Bone marrow (tissue), 2 donors: Measurements from ENCODE around the gene EXOC1.
"Not testable (repeated sequence)": the region's sequence is repeated elsewhere in the genome, so short reads cannot be mapped to it uniquely, and the experiment has no call there.

Experiments
- DNase-seq, 2 donors: peaks; one replicate each; lab custom pipeline; 2025; lab: John Stamatoyannopoulos, UW

EXOC1 gene, protein sequence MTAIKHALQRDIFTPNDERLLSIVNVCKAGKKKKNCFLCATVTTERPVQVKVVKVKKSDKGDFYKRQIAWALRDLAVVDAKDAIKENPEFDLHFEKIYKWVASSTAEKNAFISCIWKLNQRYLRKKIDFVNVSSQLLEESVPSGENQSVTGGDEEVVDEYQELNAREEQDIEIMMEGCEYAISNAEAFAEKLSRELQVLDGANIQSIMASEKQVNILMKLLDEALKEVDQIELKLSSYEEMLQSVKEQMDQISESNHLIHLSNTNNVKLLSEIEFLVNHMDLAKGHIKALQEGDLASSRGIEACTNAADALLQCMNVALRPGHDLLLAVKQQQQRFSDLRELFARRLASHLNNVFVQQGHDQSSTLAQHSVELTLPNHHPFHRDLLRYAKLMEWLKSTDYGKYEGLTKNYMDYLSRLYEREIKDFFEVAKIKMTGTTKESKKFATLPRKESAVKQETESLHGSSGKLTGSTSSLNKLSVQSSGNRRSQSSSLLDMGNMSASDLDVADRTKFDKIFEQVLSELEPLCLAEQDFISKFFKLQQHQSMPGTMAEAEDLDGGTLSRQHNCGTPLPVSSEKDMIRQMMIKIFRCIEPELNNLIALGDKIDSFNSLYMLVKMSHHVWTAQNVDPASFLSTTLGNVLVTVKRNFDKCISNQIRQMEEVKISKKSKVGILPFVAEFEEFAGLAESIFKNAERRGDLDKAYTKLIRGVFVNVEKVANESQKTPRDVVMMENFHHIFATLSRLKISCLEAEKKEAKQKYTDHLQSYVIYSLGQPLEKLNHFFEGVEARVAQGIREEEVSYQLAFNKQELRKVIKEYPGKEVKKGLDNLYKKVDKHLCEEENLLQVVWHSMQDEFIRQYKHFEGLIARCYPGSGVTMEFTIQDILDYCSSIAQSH

DNA sequence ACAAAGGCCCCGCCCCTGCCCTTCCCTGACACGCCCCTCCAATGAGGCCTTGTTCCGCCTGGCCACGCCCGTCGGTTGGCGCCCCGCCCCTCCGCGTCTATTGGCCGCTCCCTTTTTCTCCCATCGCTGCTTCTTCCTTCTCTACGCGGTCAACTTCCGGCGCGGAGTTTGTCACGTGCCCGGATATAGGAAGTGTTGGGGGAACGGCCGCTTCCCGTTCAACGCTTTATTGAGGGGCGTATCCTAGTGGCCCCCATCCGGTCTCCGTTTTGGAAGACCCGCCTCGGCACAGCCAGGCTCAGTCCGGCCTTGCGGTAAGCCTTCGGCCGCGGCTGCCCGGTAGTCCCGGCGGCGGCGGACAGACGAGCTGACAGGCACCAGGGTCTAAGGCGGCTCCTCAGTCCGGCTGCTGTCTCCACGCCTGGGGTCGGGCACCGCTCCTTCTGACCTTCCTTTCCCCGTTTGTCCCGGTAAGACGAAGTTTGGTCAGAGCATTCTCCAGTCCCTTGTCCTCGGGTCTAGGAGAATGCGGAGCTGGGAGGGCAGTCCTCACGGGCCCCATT lies at the start of gene EXOC1:
TSS of gene EXOC1 (plus strand) at position 165 of the 563 bp plus-strand sequence. CDS start 4,676 bp downstream, outside the sequence.
- DNase-seq, result peak; percentile 93 to 97

DNA sequence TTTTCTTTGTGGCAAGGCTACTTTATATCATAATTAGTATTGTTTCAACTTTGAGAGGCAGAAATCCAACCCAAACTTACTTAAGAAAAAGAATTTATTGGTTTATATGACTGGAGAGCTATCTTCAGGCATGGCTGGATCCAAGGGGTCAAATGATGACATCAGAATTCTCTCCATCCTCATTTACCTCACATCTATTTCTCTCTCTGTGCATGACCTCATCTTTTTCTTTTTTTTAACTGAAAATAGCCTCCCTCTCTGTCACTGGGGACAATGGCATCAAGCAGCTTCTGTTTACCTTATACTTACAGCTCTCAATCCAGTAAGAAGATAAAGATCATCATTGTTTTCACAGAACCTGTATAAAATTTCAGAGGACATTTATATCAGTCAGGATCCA lies 45.9 kb upstream of the EXOC1 start:
- DNase-seq, result no peak

DNA sequence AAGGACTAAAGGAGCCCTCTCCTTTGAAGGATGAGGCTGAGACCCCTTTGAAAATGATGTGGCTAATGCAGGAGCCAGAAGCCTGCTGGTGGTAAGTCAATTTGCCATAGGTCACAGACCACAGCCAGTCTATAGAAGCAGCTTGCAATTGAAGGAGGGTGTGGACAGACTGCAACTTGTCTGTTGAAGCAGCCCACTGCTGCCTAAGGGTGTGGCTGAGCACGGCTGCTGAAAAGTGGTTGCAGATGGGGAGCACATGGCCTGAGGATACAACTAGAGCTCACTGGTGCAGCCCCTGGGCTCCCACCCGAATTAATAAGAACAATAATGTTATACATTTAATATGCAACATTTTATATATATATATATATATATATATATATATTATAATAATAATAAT lies 45.3 kb upstream of the EXOC1 start:
- no peak for DNase-seq

DNA sequence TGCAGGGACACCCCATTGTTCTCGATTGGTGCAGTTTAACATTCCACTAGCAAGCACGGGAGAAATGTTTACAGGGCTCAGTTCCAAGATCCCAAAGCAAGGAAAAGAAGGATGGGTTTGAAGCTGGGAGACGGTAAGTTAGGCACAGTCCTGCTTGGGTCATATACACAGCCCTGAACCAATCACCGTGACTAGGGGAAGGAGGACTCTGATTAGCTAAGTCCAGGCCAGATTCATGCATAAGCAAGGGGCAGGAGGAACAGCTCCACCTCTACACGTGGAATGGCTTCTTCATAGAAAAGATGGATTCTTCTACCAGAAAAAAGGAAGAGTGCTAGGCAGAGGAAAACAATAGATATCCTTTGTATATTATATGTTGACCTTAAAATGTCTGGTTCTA lies 44.8 kb upstream of the EXOC1 start:
- DNase-seq, result no peak

DNA sequence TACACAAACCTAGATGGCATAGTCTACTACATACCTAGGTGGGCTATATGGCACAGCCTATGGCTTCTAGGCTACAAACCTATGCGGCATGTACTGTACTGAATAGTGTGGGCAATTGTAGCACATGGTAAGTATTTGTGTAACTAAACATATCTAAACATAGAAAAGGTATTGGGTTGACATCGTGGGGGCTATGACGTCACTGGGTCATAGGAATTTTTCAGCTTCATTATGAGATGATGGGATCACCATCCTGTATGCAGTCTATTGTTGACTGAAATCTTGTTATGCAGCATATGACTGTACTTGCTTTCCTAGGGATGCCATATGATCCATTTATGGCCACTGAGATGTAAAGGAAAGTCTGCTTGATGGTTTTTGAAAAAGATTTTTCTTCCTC lies 35.8 kb upstream of the EXOC1 start:
- no peak for DNase-seq

DNA sequence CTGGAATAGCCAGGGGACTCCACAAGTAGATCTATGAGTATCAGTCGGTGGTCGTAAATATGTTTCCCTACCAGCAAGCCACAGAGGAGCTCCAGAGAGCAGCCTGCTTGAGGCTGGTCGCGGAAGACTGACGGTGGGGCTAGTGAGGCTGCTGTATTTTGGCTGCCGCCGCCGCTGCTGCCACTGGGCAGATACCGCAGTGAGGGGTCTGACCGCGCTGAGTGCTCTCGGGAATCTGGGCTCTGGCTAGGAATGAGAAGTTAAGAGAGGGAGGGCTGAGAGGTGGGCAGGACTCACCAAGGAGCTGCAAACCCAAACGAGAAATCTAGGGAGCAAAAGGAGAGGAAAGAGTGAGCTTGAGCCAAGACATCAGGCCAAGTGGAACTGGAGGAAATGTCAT lies 33.8 kb upstream of the EXOC1 start, which contains the start of gene EXOC1L:
TSS of gene EXOC1L (plus strand) at position 157 of the 400 bp plus-strand sequence. CDS start at position 394, 237 bp downstream.
- no peak for DNase-seq

DNA sequence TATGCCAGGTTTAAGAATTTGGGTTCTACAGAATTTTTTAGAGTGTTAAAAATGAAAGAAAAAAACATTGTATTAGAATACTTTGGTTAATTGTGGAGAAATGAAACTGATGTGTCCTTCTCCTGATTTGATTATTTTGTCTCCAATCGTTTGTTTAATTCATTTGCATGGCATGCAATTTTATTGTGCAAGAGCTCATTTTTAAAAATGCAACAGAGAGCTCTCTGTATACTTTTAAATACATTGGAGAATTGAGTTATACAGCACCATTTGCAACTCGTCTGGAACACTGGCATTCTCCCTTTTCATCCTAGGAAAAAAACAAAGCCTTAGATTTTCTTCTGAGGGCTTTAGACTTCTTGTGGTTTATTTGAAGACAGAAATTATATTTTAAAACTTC lies 33.2 kb upstream of the EXOC1 start:
- DNase-seq, result no peak

DNA sequence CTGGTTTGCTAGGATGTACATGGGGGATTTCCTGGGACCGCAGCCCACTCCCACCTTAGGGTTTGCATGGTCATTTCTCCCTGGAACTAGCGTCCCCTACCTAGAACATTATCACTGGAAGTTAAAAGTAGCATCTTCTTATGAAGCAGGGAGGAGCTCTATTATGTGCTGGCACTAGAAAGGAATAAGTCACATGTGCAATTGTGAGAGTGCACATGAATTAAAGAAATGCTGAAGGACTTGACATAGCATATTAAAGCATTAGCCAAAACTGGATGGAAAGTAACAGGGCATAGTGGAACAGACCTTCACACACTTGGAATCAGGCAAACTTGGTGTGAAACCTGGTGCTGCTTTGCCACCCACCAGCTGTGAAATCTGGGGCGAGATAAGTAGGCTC lies 31.1 kb upstream of the EXOC1 start:
- no peak for DNase-seq

DNA sequence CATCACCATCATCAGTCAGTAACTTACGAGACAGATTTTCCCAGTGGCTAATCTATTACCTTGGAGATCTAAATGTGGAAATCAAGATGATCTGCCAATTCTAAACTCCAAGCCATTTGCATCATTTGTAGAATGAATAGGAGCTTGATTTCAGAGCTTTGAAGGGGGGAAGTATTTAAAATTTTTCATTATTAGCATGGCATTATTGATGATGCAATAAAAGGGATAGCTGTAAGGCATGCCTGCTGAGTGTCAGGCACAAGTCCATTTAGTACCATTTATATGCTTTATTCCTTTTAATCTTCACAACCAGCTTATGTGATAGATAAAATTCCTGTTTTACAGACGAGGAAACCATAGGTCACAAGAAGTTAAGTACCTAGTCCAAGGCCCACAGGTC lies 28.6 kb upstream of the EXOC1 start:
- no peak for DNase-seq

DNA sequence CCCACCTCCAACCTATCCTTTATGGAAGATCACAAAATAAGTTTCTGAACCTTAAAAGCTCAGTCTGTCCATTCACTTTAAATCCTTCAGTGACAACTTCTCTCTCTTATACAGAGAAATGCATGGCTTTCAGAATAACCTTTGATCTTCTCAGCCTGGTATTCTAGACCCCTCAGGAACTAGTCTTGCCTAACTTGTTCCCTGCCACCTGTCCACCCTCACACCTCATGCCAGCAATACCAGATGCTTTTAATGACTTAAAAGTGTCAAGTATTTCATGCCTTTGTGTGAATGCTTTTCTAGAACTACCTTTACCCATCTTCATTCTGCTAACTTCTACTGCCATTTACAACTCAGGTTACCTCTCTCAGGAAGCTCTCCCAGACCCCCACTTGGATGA lies 26.5 kb upstream of the EXOC1 start:
- DNase-seq, result no peak

DNA sequence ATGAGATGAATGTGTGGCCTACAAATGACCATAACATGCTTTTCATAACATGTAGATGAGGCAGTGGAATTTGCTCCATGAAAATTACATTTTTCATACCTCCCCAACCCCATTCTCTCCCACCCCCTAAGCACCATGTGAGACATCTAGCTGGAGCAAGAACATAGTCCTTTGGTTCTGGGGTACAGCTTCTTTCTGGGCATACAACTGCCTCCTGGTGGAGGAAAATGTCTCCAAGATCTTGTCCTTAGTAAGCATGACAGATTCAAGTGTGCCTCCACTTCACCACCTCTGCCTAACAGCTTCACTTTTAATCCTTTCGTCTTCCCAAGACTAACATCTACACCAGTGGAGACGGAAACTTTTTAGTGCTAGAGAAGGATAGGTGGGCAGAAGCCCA lies 25.9 kb upstream of the EXOC1 start:
- DNase-seq, result no peak

DNA sequence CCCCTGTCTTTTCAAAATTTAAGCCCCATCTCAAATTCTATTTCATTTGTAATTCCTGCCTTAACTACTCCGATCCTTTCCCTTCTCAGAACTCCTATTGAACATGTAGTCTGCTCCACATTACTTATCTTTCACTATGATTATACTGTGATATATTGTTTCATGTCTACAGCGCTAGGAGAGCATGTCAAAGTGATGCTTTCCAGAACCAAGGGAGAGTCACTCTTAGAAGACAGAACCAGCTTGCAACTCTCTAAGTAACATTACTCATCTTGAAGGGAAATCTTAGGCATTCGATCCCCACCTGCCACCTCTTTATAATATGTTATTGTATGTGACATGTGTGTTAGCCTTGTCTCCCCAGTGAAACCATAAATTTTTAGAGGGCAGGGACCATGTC lies 23.4 kb upstream of the EXOC1 start:
- no peak for DNase-seq

DNA sequence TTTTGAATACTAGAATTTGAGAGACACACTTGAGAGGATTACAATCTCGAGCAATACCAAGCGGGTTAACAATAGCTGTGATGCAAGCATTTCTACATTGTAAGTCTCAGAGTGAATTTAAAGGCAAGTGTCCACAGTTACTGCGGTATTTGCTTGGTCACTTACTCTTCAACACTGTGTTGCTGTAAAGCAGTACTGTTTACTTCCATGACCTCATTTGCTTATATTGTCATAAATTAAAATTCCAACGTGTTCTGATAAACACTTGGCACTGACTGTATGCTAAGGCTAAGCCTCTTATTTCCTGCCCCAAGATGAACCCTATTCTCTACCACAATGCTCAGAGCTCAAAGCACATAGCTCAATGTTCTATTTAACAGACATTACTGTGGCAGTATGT lies 22.7 kb upstream of the EXOC1 start:
- DNase-seq, result no peak

DNA sequence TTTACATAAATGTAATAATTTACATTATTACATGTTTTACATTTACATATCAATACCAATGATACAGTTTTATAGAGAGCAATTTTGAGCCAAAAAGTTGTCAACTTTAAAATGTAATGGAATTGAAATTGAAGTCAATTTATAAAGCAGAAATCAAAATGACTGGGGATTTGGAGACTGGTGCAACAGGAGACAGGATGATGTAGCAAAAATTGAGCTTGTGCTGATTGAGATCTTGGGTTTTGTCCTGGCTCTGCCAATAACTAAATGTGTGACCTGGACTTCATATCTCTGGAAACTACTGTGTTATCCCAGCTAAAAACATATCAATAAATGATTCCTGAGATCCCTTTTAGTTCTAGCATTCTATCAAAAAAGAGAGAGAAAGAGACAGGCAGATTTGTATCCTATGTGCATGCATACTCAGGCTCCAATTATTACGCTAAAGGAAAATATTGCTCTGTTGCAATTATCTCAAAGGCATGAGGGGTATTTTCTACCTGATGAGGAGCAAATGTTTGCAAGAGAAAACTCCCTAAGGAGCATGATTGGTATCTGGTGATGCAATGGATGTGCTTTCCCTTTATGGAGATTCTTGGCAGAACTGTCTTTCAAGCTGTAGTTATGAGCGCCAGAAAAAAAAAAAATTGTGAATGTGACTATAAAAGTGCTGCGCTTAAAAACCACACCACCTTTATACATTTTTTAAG lies 19.2 kb upstream of the EXOC1 start:
- DNase-seq, result no peak

DNA sequence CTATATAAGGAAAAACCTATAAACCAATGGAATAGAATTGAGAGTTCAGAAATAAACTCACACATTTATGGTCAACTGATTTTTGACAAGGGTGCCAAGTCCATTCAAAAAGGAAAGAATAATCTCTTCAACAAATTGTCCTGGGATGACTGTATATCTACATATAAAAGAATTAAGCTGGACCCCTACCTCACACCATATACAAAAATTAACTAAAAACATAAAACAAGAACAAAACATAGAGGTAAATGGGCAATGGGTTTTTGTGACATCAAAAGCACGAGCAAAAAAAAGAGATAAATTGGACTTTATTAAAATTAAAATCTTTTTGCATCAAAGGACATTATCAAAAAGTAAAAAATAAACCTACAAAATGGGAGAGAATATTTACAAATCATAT lies 15.5 kb upstream of the EXOC1 start:
- DNase-seq, result no peak

DNA sequence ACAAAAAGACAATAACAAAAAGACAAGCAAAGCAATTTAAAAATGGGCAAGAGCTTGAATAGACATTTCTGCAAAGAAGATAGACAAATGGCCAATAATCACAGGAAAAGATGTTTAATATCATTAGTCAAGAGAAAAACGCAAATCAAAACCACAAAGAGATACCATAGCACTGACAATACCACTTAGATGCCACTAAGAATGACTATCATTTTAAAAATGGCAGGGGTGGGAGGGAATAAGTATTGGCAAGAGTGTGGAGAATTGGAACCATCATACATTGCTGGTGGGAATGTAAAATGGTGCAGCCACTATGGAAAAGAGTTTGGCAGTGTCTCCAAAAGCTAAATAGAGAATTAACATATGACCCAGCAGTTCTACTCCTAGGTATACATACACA lies 15.1 kb upstream of the EXOC1 start:
- DNase-seq, result no peak

DNA sequence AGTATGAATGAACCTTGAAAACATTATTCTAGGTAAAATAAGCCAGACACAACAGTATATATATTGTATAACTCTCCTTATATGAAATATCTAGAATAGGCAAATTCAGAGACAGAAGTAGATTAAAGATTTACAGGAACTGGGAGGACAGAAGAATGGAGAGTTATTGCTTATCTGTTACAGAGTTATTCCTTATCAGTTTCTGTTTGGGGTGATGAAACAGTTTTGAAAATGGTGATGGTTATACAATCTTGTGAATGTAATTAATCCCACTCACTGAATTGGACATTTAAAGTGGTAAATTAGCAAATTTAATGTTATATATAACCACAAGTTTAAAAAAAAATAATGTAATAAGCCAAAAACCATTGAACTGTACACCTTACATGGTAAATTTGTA lies 14.5 kb upstream of the EXOC1 start:
- DNase-seq, result no peak

DNA sequence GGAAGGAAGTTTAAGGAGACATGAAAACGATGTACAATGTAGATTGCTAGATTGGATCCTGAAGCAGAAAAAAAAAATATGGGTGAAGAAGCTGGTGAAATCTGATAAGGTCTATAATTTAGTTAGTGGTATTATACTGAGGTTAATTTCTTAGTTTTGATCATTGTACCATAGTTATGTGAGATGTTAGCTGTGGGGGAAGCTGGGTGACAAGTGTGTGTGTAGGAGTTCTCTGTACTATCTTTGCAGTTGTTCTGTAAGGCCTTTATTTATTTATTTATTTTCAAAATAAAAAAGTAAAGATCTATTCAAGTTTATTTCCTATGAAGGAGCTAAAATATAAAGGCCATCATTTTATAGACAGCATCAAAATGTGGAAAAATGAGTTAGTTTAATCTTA lies 12.5 kb upstream of the EXOC1 start:
- no peak for DNase-seq

DNA sequence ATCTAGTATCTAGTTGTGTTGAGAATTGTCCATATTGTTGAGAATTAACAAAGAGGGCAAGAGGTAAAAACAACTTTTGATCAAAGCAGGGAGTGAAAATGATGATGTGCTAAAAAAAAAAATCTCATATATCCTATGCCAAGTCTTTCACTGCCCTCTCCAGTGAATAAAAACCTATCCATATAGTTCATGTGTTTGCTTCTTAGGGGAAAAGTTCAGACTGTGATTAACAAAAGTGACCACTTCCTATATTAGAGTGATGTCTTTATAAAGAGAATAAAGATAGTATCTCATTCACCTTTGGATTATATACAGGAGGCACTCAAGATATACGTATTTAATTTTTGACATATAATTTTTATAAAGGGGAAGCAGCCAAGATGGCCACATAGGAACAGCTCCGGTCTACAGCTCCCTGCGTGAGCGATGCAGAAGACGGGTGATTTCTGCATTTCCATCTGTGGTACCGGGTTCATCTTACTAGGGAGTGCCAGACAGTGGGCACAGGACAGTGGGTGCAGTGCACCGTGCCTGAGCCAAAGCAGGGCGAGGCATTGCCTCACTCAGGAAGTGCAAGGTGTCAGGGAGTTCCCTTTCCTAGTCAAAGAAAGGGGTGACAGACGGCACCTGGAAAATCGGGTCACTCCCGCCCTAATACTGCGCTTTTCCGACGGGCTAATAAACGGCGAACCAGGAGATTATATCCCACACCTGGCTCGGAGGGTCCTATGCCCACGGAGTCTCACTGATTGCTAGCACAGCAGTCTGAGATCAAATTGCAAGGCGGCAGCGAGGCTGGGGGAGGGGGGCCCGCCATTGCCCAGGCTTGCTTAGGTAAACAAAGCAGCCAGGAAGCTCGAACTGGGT lies 11.8 kb upstream of the EXOC1 start:
- DNase-seq, result not testable (repeated sequence)

DNA sequence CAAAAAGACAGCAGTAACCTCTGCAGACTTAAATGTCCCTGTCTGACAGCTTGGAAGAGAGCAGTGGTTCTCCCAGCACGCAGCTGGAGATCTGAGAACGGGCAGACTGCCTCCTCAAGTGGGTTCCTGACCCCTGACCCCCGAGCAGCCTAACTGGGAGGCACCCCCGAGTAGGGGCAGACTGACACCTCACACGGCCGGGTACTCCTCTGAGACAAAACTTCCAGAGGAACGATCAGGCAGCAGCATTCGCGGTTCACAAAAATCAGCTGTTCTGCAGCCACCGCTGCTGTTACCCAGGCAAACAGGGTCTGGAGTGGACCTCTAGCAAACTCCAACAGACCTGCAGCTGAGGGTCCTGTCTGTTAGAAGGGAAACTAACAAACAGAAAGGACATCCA lies 11.1 kb upstream of the EXOC1 start:
- DNase-seq, result not testable (repeated sequence)

DNA sequence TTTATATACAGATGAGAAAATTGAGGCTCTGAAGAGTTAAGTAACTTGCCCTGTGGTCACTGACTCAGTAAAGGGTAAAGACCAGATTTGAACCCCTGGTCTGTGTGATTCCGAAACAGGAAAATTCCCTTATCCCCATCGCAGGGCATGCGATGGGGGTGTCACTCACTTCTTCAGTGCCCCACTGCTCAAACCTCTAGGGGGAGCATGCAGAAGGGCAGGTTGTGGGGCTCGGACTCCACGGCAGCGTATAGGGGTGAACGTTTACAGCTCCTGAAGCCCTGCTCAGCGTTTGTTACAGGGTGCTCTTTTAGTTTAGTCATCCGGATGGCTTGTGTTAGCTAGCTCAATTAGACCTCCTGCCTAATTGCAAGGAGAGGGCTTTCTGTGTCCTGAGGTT lies 3.7 kb upstream of the EXOC1 start:
- DNase-seq, result no peak
